ENCODE measurements around the gene CPXM2. TPM values are rescaled to one million over a fixed set of nuclear protein-coding genes. Genes with fewer than 3 reads are reported as not detected.

Gene CPXM2
- total RNA-seq, 1 experiment from 2014 or later: not detected

DNA sequence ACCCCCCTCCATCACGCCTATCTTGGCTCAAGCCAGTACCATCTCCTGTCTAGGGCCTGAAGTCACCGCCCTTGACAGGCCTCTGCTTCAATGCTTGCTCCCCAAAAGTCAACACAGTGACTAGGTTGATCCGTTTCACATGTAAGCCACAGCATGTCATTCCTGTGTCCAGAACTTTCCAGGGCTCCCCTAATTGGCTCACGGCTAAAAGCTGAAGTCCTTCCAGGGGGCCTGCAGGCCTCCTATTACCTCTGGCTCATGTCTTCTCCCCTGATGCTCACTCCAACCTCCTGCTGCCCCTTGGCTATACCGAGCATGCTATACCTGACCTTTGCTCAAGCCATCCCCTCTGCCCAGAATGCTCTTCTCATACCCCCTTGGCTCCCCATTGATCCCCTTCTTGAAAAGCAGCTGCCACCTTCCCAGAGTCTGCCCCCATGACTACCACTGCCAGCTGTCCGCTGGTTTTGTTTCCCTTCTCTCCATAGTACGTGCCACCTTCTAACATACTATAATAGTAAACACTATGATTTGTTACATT lies 39.1 kb downstream of the CPXM2 start:
- Histone ChIP-seq H3K4me1 (ENCODE audit: control insufficient read depth, insufficient read depth, low read length) (no peaks in the 10 kb centered on the region), H3K27ac (ENCODE audit: low read length) (no peak overlapping the region), H3K27me3 (ENCODE audit: control insufficient read depth, insufficient read depth, low read length) (peaks cover 16% of the 10 kb centered on the region), H3K4me3 (ENCODE audit: low read depth in 2 of 2, low read length in 2 of 2) (no peak overlapping the region), H3K36me3 (ENCODE audit: control insufficient read depth, insufficient read depth, low read length) (no peaks in the 10 kb centered on the region), H3K9me3 (ENCODE audit: control insufficient read depth, insufficient read depth, low read depth, low read length) (no peaks in the 10 kb centered on the region)
- TF ChIP-seq, protein P1, sequence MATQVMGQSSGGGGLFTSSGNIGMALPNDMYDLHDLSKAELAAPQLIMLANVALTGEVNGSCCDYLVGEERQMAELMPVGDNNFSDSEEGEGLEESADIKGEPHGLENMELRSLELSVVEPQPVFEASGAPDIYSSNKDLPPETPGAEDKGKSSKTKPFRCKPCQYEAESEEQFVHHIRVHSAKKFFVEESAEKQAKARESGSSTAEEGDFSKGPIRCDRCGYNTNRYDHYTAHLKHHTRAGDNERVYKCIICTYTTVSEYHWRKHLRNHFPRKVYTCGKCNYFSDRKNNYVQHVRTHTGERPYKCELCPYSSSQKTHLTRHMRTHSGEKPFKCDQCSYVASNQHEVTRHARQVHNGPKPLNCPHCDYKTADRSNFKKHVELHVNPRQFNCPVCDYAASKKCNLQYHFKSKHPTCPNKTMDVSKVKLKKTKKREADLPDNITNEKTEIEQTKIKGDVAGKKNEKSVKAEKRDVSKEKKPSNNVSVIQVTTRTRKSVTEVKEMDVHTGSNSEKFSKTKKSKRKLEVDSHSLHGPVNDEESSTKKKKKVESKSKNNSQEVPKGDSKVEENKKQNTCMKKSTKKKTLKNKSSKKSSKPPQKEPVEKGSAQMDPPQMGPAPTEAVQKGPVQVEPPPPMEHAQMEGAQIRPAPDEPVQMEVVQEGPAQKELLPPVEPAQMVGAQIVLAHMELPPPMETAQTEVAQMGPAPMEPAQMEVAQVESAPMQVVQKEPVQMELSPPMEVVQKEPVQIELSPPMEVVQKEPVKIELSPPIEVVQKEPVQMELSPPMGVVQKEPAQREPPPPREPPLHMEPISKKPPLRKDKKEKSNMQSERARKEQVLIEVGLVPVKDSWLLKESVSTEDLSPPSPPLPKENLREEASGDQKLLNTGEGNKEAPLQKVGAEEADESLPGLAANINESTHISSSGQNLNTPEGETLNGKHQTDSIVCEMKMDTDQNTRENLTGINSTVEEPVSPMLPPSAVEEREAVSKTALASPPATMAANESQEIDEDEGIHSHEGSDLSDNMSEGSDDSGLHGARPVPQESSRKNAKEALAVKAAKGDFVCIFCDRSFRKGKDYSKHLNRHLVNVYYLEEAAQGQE (IDR thresholded peaks at IDR 0.05; ENCODE audit: insufficient read depth in 1 of 2, low read depth in 2 of 2, low read length in 1 of 2): no peak
- TF ChIP-seq POLR2AphosphoS5 (IDR thresholded peaks at IDR 0.05; ENCODE audit: low read depth, low read length) (no peak), TCF7L2 (IDR thresholded peaks at IDR 0.05; ENCODE audit: low read depth, low read length) (no peak), SIN3A (IDR thresholded peaks at IDR 0.05; ENCODE audit: borderline replicate concordance, insufficient read depth, low read depth, low read length) (no peak)
- TF ChIP-seq, protein P2, sequence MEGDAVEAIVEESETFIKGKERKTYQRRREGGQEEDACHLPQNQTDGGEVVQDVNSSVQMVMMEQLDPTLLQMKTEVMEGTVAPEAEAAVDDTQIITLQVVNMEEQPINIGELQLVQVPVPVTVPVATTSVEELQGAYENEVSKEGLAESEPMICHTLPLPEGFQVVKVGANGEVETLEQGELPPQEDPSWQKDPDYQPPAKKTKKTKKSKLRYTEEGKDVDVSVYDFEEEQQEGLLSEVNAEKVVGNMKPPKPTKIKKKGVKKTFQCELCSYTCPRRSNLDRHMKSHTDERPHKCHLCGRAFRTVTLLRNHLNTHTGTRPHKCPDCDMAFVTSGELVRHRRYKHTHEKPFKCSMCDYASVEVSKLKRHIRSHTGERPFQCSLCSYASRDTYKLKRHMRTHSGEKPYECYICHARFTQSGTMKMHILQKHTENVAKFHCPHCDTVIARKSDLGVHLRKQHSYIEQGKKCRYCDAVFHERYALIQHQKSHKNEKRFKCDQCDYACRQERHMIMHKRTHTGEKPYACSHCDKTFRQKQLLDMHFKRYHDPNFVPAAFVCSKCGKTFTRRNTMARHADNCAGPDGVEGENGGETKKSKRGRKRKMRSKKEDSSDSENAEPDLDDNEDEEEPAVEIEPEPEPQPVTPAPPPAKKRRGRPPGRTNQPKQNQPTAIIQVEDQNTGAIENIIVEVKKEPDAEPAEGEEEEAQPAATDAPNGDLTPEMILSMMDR (IDR thresholded peaks at IDR 0.05): no peak
- in situ Hi-C loops (cut with HindIII; ENCODE audit: low pct_unique_long_range_greater_than_20kb, low sequenced_read_pairs): no loop called here
- ATAC-seq (no peak), DNase-seq (ENCODE audit: low read depth, low spot score) (no peak)
- ChIA-PET CTCF (no interaction called here), POLR2A (no interaction called here)
- intact Hi-C loops (cut with micrococcal nuclease; ENCODE audit: unreplicated experiment): no loop called here
- BruUV-seq (replicated peaks): no TSS peak

DNA sequence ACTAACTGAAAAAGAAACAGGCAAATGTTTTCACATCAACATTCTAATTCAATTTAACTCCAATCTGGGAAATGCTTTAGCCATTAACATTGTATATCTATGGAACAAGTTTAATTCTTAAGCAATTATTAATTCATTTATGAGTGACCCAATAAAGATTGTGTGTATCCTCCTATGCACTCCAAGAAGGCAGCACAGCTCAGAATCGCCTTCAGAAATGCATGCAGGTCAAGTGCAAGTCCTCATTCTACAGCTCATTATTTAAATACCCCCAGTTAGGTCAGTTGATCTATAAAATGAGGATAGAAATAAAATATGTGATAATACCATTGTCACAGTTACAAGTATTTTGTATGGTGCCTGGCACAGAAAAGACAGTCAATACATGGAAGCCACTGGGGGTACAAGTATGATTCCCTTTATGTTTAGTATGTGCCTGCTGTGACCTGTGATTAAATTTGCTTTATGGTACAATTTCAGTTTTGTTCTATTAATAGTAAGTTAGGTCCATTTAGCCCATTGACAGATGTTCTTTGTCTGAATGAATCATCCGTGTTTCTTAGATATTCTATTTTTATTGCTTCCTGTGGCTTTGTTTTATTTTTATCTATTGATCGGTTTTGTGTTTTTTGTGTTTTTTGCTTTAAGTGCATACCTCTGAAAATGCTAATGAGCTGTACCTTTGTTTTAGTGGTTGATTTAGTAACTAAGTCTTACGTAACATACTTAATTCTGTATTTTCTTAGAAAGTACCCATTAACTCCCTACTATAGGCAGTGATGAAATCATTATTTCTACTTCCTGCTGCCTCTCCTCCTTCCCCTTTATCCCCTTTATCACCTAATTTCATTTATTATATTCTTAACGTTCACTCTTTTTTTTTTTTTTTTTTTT lies 42.8 kb downstream of the CPXM2 start:
- no peaks in the 10 kb centered on the region for H3K4me1 ChIP-seq (ENCODE audit: control insufficient read depth, insufficient read depth, low read length)
- H3K36me3 ChIP-seq (ENCODE audit: control insufficient read depth, insufficient read depth, low read length): no peaks in the 10 kb centered on the region
- ChIA-PET POLR2A (interaction anchor here (0.6 kb wide), 1 partner anchor 420 kb away, joined by 3 read pairs; no protein-coding TSS in a partner anchor), CTCF (no interaction called here)
- DNase-seq (ENCODE audit: low read depth, low spot score): no peak
- H3K9me3 ChIP-seq (ENCODE audit: control insufficient read depth, insufficient read depth, low read depth, low read length): no peaks in the 10 kb centered on the region
- H3K27me3 ChIP-seq (ENCODE audit: control insufficient read depth, insufficient read depth, low read length): peaks cover 2% of the 10 kb centered on the region; the same call in 1 of the 2 replicates
- BruUV-seq (replicated peaks): no TSS peak
- intact Hi-C loops (cut with micrococcal nuclease; ENCODE audit: unreplicated experiment) (no loop called here), in situ Hi-C loops (cut with HindIII; ENCODE audit: low pct_unique_long_range_greater_than_20kb, low sequenced_read_pairs) (no loop called here)
- TF ChIP-seq, protein P1 (IDR thresholded peaks at IDR 0.05; ENCODE audit: insufficient read depth in 1 of 2, low read depth in 2 of 2, low read length in 1 of 2): no peak
- TF ChIP-seq POLR2AphosphoS5 (IDR thresholded peaks at IDR 0.05; ENCODE audit: low read depth, low read length): no peak
- TF ChIP-seq, protein P2 (IDR thresholded peaks at IDR 0.05): no peak
- no peak for ATAC-seq
- H3K4me3 ChIP-seq (ENCODE audit: low read depth in 2 of 2, low read length in 2 of 2): no peak overlapping the region
- H3K27ac ChIP-seq (ENCODE audit: low read length): peak overlapping the region; percentile 51; the same call in 1 of the 2 replicates

Measured in Panc1 (cell line).